Hepatocyte (in vitro differentiated cells): ENCODE results near the gene PIK3R2. TPM values are rescaled to one million over a fixed set of nuclear protein-coding genes. Genes with fewer than 3 reads are reported as not detected.

Source experiments
- DNase-seq: peaks from one replicate; pipeline ENCODE4 v3.0.0-alpha.2; 2016; ENCODE audit warnings: low spot score
- H2AFZ ChIP-seq: fragments of 200-600 bp; sonication (generic); 2 replicates; pipeline ENCODE4 v1.6.0; 2016; ENCODE audit warnings: antibody characterized with exemption, mild to moderate bottlenecking
- H3K27ac ChIP-seq: fragments of 200-600 bp; sonication (generic); 2 replicates; pipeline ENCODE4 v1.5.1; 2016; ENCODE audit warnings: mild to moderate bottlenecking
- H3K27me3 ChIP-seq: fragments of 200-600 bp; sonication (generic); 2 replicates; pipeline ENCODE4 v1.6.1; 2016
- H3K36me3 ChIP-seq: fragments of 200-600 bp; sonication (generic); replicated peaks from 2 replicates; pipeline ENCODE4 v1.5.1; 2016; ENCODE audit warnings: low read depth; ENCODE audit not compliant: insufficient read depth
- H3K4me1 ChIP-seq: fragments of 200-600 bp; sonication (generic); 2 replicates; pipeline ENCODE4 v1.5.1; 2016; ENCODE audit warnings: mild to moderate bottlenecking, moderate library complexity; ENCODE audit not compliant: insufficient read depth
- H3K4me2 ChIP-seq: fragments of 200-600 bp; sonication (generic); 2 replicates; pipeline ENCODE4 v1.6.0; 2016
- H3K4me3 ChIP-seq: fragments of 200-600 bp; sonication (generic); 2 replicates; pipeline ENCODE4 v1.5.1; 2016; ENCODE audit warnings: mild to moderate bottlenecking
- H3K79me2 ChIP-seq: fragments of 200-600 bp; sonication (generic); 2 replicates; pipeline ENCODE4 v1.6.0; 2017; ENCODE audit warnings: mild to moderate bottlenecking
- H3K9me2 ChIP-seq: fragments of 200-600 bp; sonication (generic); replicated peaks from 2 replicates; pipeline ENCODE4 v1.6.0; 2017; ENCODE audit warnings: mild to moderate bottlenecking; ENCODE audit not compliant: insufficient read depth
- H3K9me3 ChIP-seq: fragments of 200-600 bp; sonication (generic); 2 replicates; pipeline ENCODE4 v1.5.1; 2016; ENCODE audit warnings: low read depth, mild to moderate bottlenecking
- H4K20me1 ChIP-seq: fragments of 200-600 bp; sonication (generic); 2 replicates; pipeline ENCODE4 v1.6.0; 2016; ENCODE audit warnings: mild to moderate bottlenecking; ENCODE audit not compliant: insufficient read depth, poor library complexity, severe bottlenecking
- CTCF ChIP-seq: fragments of 200-600 bp; sonication (generic); IDR thresholded peaks from 2 replicates; pipeline ENCODE4 v1.5.1; 2016; ENCODE audit warnings: antibody characterized with exemption, mild to moderate bottlenecking; ENCODE audit not compliant: poor library complexity
- EZH2 ChIP-seq: fragments of 200-600 bp; sonication (generic); IDR thresholded peaks from 2 replicates; pipeline ENCODE4 v1.6.1; 2016; ENCODE audit warnings: antibody characterized with exemption, mild to moderate bottlenecking, borderline replicate concordance
- EZH2phosphoT487 ChIP-seq: fragments of 200-600 bp; sonication (generic); IDR thresholded peaks from one replicate; pipeline ENCODE4 v1.6.1; 2018; ENCODE audit warnings: antibody characterized with exemption, mild to moderate bottlenecking, low read depth, moderate library complexity; ENCODE audit not compliant: unreplicated experiment, severe bottlenecking
- WGBS: methylation state at CpG from one replicate; pipeline ENCODE4 v1.1.6; 2016; ENCODE audit warnings: low lambda C conversion rate; ENCODE audit errors: missing lambda C conversion rate; 5-methylcytosine and 5-hydroxymethylcytosine counted together
- polyA plus RNA-seq: library from polyadenylated mRNA; unstranded; fragments of >200 nt; fragmentation: Nextera tagmentation; extraction: Ambion mirVana; gene quantifications from 2 replicates; pipeline ENCODE4 v1.2.1, GENCODE V29; 2016
- total RNA-seq: library from RNA; depleted of rRNA; stranded (reverse); fragments of >200 nt; gene quantifications from 2 replicates; pipeline ENCODE4 v1.2.3, GENCODE V29; 2014

Gene PIK3R2
- total and polyA plus RNA-seq, 2 experiments from 2014 or later = 29.9 to 52.2 TPM

GRCh38 chr19:18114483-18114882 is 38.5 kb upstream of the PIK3R2 start:
- Histone ChIP-seq H4K20me1 (peaks cover 10% of the 10 kb centered on the region), H3K27ac (no peak overlapping the region), H3K4me3 (no peak overlapping the region), H3K79me2 (peaks cover 9% of the 10 kb centered on the region), H3K9me2 (no peaks in the 10 kb centered on the region), H3K27me3 (no peaks in the 10 kb centered on the region), H3K4me1 (peaks cover 14% of the 10 kb centered on the region), H3K36me3 (no peaks in the 10 kb centered on the region), H2AFZ (no peak overlapping the region), H3K4me2 (no peak overlapping the region), H3K9me3 (no peaks in the 10 kb centered on the region)
- TF ChIP-seq EZH2phosphoT487 = no peak
- no peak for TF ChIP-seq CTCF
- TF ChIP-seq EZH2 = no peak
- WGBS = 96% methylated on average over 4 of the region's 4 CpGs
- no peak for DNase-seq

DNA sequence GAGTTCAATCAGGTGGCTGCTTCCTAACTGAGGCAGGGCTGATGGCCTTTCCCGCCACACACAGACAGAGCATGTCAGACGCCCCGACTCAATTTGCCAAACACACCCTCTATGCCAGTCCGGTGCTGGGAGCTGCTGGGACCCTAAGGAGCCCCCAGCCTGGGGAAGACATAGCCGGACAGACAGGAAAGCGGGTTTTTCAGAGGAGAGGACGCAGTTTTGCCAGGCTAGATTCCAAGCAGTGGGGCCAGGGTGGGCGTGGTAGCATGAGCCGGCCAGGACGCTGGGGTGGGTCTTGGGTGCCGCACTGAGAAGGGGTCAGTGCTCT is 35.6 kb upstream of the PIK3R2 start:
- Histone ChIP-seq H3K27ac (no peak overlapping the region), H3K79me2 (peaks cover 7% of the 10 kb centered on the region), H4K20me1 (peaks cover 14% of the 10 kb centered on the region), H3K27me3 (no peaks in the 10 kb centered on the region), H3K4me3 (no peak overlapping the region), H2AFZ (peak overlapping the region; percentile 43), H3K9me3 (no peaks in the 10 kb centered on the region), H3K9me2 (no peaks in the 10 kb centered on the region), H3K4me1 (peaks cover 12% of the 10 kb centered on the region), H3K4me2 (peak overlapping the region; percentile 95), H3K36me3 (no peaks in the 10 kb centered on the region)
- DNase-seq = no peak
- WGBS = 48% methylated on average over 11 of the region's 11 CpGs
- no peak for TF ChIP-seq CTCF
- no peak for TF ChIP-seq EZH2phosphoT487
- no peak for TF ChIP-seq EZH2

DNA sequence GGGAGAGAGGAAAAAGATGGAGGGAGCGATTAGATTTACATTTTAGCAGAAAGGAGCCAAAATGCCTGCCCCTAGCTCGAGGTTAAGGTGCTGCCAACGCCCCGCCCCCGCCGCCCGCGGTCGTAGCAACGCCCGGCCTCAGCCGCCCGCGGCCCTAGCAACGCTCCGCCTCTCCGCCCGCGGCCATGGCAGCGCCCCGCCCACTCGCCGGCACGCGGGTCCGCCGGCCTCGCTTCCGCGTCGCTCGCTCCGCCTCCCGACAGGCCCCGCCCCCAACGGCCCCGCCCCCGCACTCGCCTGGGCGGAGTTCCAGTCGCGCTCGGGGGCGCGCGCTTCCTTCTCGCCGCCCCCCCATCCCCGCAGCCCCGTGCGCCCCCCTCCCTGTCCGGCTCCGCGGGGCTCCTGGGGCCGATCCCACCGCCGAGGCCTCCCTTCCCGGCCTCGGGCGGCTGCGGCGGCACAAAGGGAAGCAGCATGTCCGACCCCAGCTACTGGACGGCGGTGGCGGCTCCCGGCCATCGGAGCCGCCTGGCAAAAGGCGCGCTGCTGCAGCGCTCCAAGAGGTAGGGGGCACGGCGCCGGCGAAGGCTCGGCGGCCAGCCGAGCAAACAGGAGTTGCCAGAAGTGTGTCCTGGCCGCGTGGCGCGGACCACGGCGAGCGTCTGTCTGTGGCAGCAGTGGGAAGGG is 35.1 kb upstream of the PIK3R2 start:
- H3K4me3 ChIP-seq = peak overlapping the region; percentile 81
- H2AFZ ChIP-seq = peak overlapping the region; percentile 67
- H3K79me2 ChIP-seq = peaks cover 7% of the 10 kb centered on the region
- peaks cover 12% of the 10 kb centered on the region for H3K4me1 ChIP-seq
- DNase-seq = peak; percentile 97
- H3K27me3 ChIP-seq = no peaks in the 10 kb centered on the region
- TF ChIP-seq EZH2phosphoT487 (no peak), EZH2 (no peak), CTCF (peak; percentile 6)
- 2% methylated on average over 42 of the region's 86 CpGs for WGBS
- H4K20me1 ChIP-seq = peaks cover 14% of the 10 kb centered on the region
- H3K27ac ChIP-seq = peak overlapping the region; percentile 50
- H3K36me3 ChIP-seq = no peaks in the 10 kb centered on the region
- H3K4me2 ChIP-seq = peak overlapping the region; percentile 95
- H3K9me2 ChIP-seq = no peaks in the 10 kb centered on the region
- H3K9me3 ChIP-seq = no peaks in the 10 kb centered on the region
